K562 (cell line): Measurements from ENCODE around the gene CDC45. TPM values are rescaled to one million over a fixed set of nuclear protein-coding genes. Genes with fewer than 3 reads are reported as not detected.
A peak's percentile ranks its signal among the peaks of the same experiment; 100 is the strongest.

Experiments
- ATAC-seq: fragments of 200-7000 bp; cut with Tn5 transposase; 3 replicates; pipeline ENCODE4 v1.9.1; 2020; ENCODE audit warnings: moderate library complexity
- BruUV-seq: library from RNA; stranded (reverse); fragments of 400-500 nt; replicated peaks from 2 replicates; lab custom pipeline; 2021; lab: Mats Ljungman, UMichigan
- CTCF ChIA-PET: fragments of 300-600 bp; formaldehyde crosslinking; extraction: SDS; loops from one replicate; lab custom pipeline; 2021; ENCODE audit warnings: low intra/inter-chr PET ratio; lab: Yijun Ruan, JAX
- POLR2A ChIA-PET: fragments of 300-600, 350-650 bp; sonication (Branson Sonifier 250); formaldehyde crosslinking; extraction: SDS; loops from one replicate; lab custom pipeline; 2021; ENCODE audit warnings: antibody characterized with exemption, inconsistent platforms; lab: Yijun Ruan, JAX
- DNase-seq, 4 experiments: peaks; one replicate each; pipeline versions ENCODE4 v3.0.0 to v3.0.0-alpha.2; 2011 to 2018; ENCODE audit warnings: low spot score in 3 of 4, mixed read lengths in 3 of 4; ENCODE audit errors: extremely low read depth in 1 of 4
- FAIRE-seq: peaks from 2 replicates; lab custom pipeline; 2011; peaks lifted over from hg19 to GRCh38; lab: Jason Lieb, UNC
- H2AFZ ChIP-seq: 2 replicates; pipeline ENCODE4 v1.6.0; 2011; ENCODE audit warnings: low read depth, low read length, control low read depth, inconsistent platforms
- H3K27ac ChIP-seq: fragments of 200-600 bp; 3 replicates; pipeline ENCODE4 v1.8.0; 2011; ENCODE audit warnings: low read depth, mild to moderate bottlenecking, control low read depth, inconsistent platforms, low read length, moderate library complexity, mixed read lengths; ENCODE audit errors: extremely low read depth
- H3K27me3 ChIP-seq, 2 experiments: fragments of 300-600 bp in 1 of 2; 2 replicates in 1 of 2; 3 replicates in 1 of 2; pipeline versions ENCODE4 v1.6.0 to v1.8.0; 2011; ENCODE audit warnings: inconsistent platforms in 2 of 2, low read length in 2 of 2, mild to moderate bottlenecking in 1 of 2, mixed read lengths in 1 of 2, moderate library complexity in 1 of 2; ENCODE audit not compliant: control insufficient read depth in 2 of 2, insufficient read depth in 2 of 2
- H3K36me3 ChIP-seq: fragments of 300-600 bp; 3 replicates; pipeline ENCODE4 v1.8.0; 2011; ENCODE audit warnings: mild to moderate bottlenecking, low read length, inconsistent platforms; ENCODE audit not compliant: control insufficient read depth, insufficient read depth
- H3K4me1 ChIP-seq, 2 experiments: fragments of 200-600 bp in 1 of 2; replicated peaks in 1 of 2; 2 replicates in 1 of 2; 3 replicates in 1 of 2; pipeline versions ENCODE4 v1.5.1 to v1.8.0; 2011; ENCODE audit warnings: inconsistent platforms in 2 of 2, low read length in 2 of 2, mild to moderate bottlenecking in 1 of 2, mixed read lengths in 1 of 2, moderate library complexity in 1 of 2; ENCODE audit not compliant: control insufficient read depth in 2 of 2, insufficient read depth in 2 of 2
- H3K4me2 ChIP-seq: 2 replicates; pipeline ENCODE4 v1.6.1; 2011; ENCODE audit warnings: low read length, control low read depth, inconsistent platforms, mixed read lengths; ENCODE audit not compliant: insufficient read depth
- H3K4me3 ChIP-seq: fragments of 200-600 bp; sonication (generic), shearing (Covaris generic); 2 replicates; pipeline ENCODE4 v1.5.1; 2016; ENCODE audit warnings: control low read depth, inconsistent platforms
- H3K79me2 ChIP-seq: fragments of 200-600 bp; 3 replicates; pipeline ENCODE4 v1.8.0; 2011; ENCODE audit warnings: low read length, inconsistent platforms; ENCODE audit not compliant: control insufficient read depth, insufficient read depth
- H3K9ac ChIP-seq, 2 experiments: 2 replicates each; pipeline versions ENCODE4 v1.6.0 to v1.6.1; 2011; ENCODE audit warnings: low read depth in 2 of 2, low read length in 2 of 2, control low read depth in 1 of 2, inconsistent platforms in 1 of 2, mild to moderate bottlenecking in 1 of 2, mixed read lengths in 1 of 2; ENCODE audit not compliant: insufficient read depth in 1 of 2
- H3K9me1 ChIP-seq: one replicate; pipeline ENCODE4 v1.6.0; 2011; ENCODE audit warnings: inconsistent platforms, mild to moderate bottlenecking, low read length, moderate library complexity; ENCODE audit not compliant: control insufficient read depth, insufficient read depth
- H3K9me3 ChIP-seq: replicated peaks from 2 replicates; pipeline ENCODE4 v1.5.1; 2011; ENCODE audit warnings: low read depth, low read length, inconsistent platforms; ENCODE audit not compliant: control insufficient read depth, insufficient read depth
- H4K20me1 ChIP-seq: replicated peaks from 2 replicates; pipeline ENCODE4 v1.6.1; 2011; ENCODE audit warnings: low read length, inconsistent platforms, mixed read lengths; ENCODE audit not compliant: control insufficient read depth, insufficient read depth
- DPF2 ChIP-seq: fragments of 450-650 bp; IDR thresholded peaks from 2 replicates; pipeline ENCODE4 v1.6.1; 2016
- ELF1 ChIP-seq: fragments of 200-800 bp; sonication (Bioruptor generic); IDR thresholded peaks from 2 replicates; pipeline ENCODE4 v1.6.1; 2016; ENCODE audit warnings: missing genetic modification characterization, missing compliant biosample characterization
- ETV6 ChIP-seq, 3 experiments: fragments of 150-350 bp in 1 of 3; sonication (generic) in 1 of 3; formaldehyde crosslinking in 1 of 3; IDR thresholded peaks; 2 replicates each; pipeline versions ENCODE4 v1.6.1 to v1.8.0; 2014 to 2022; ENCODE audit warnings: borderline replicate concordance in 2 of 3, low read depth in 2 of 3, antibody characterized with exemption in 1 of 3, low read length in 1 of 3, mild to moderate bottlenecking in 1 of 3, missing genetic modification reagents in 1 of 3
- FOXM1 ChIP-seq, 2 experiments: fragments of 450-650 bp in 1 of 2; sonication (generic) in 1 of 2; formaldehyde crosslinking in 1 of 2; IDR thresholded peaks; 2 replicates each; pipeline versions ENCODE4 v1.6.1 to v1.9.0; 2017 to 2022; ENCODE audit warnings: low read depth in 2 of 2, mild to moderate bottlenecking in 2 of 2, missing genetic modification reagents in 1 of 2, moderate library complexity in 1 of 2
- MCM2 ChIP-seq: fragments of 450-650 bp; IDR thresholded peaks from 2 replicates; pipeline ENCODE4 v1.6.1; 2017; ENCODE audit warnings: low read depth, mild to moderate bottlenecking
- MCM5 ChIP-seq: fragments of 450-650 bp; IDR thresholded peaks from 2 replicates; pipeline ENCODE4 v1.6.1; 2016; ENCODE audit warnings: low read depth
- PML ChIP-seq: IDR thresholded peaks from 2 replicates; pipeline ENCODE4 v1.6.1; 2012; ENCODE audit warnings: low read length, inconsistent platforms
- SIN3A ChIP-seq, 2 experiments: fragments of 150-350 bp in 1 of 2; IDR thresholded peaks; 2 replicates each; pipeline ENCODE4 v1.6.1; 2011 to 2016; ENCODE audit warnings: borderline replicate concordance in 2 of 2, low read depth in 2 of 2, low read length in 2 of 2, mild to moderate bottlenecking in 2 of 2, moderate library complexity in 2 of 2; ENCODE audit not compliant: control insufficient read depth in 1 of 2
- SMC3 ChIP-seq: conservative IDR thresholded peaks from 2 replicates; pipeline ENCODE4 v1.6.1; 2011; ENCODE audit warnings: low read depth, low read length, improper control_type of control experiment; ENCODE audit not compliant: insufficient read depth
- TEAD1 ChIP-seq, 2 experiments: fragments of 450-650 bp in 1 of 2; sonication (generic) in 1 of 2; formaldehyde crosslinking; IDR thresholded peaks; 2 replicates each; pipeline versions ENCODE4 v1.4.0 to v1.8.0; 2020 to 2022; ENCODE audit warnings: mild to moderate bottlenecking in 2 of 2, missing genetic modification reagents in 1 of 2
- ZKSCAN8 ChIP-seq: fragments of 200-800 bp; sonication (Bioruptor generic); IDR thresholded peaks from 2 replicates; pipeline ENCODE4 v1.6.1; 2016; ENCODE audit warnings: missing genetic modification characterization, missing compliant biosample characterization
- ZNF134 ChIP-seq: fragments of 250-450 bp; sonication (Bioruptor Pico); conservative IDR thresholded peaks from 2 replicates; pipeline ENCODE4 v1.4.0; 2020
- WGBS: fragments of 100-300 bp; shearing (Covaris generic); methylation state at CpG from one replicate; pipeline ENCODE4 v1.1.6; 2016; ENCODE audit warnings: low coverage, mixed read lengths; ENCODE audit not compliant: insufficient coverage; ENCODE audit errors: missing lambda C conversion rate; 5-methylcytosine and 5-hydroxymethylcytosine counted together
- in situ Hi-C: fragments of 300-500 bp; cut with MboI; formaldehyde crosslinking; loops from 4 replicates; pipeline ENCODE4 v1.15.0; 2018; ENCODE audit warnings: inconsistent platforms, mixed read lengths
- intact Hi-C: fragments of 100-400 bp; cut with micrococcal nuclease; formaldehyde crosslinking; loops from 2 replicates; pipeline ENCODE4 v1.14.2; 2022
- polyA plus RNA-seq, 8 experiments: library from polyadenylated mRNA; depleted of rRNA in 4 of 8; stranded (reverse) in 5 of 8; unstranded in 3 of 8; fragments of >200 nt; fragmentation: Nextera tagmentation in 2 of 8; fragmentation: Illumina TruSeq in 1 of 8; extraction: Ambion mirVana in 2 of 8; extraction: Trizol in 1 of 8; gene quantifications; 2 replicates each; pipeline versions ENCODE4 v1.2.1 to v1.2.3, GENCODE V29; 2011 to 2014; ENCODE audit warnings: inconsistent platforms in 1 of 8, missing spikeins in 1 of 8
- total RNA-seq, 7 experiments: library from RNA; depleted of rRNA in 6 of 7; stranded (reverse); fragments of >200 nt in 6 of 7; fragmentation: Illumina TruSeq in 2 of 7; extraction: Trizol in 2 of 7; gene quantifications; 2 replicates each; pipeline versions ENCODE4 v1.2.1 to v1.2.3, GENCODE V29; 2011 to 2021; ENCODE audit warnings: low replicate concordance in 1 of 7
- TF ChIP-seq, protein P1 (sequence below): fragments of 450-650 bp; IDR thresholded peaks from 2 replicates; pipeline ENCODE4 v1.6.1; 2016; ENCODE audit warnings: borderline replicate concordance
- TF ChIP-seq, protein P2 (sequence below): fragments of 450-650 bp; conservative IDR thresholded peaks from 2 replicates; pipeline ENCODE4 v1.6.1; 2016; ENCODE audit warnings: missing genetic modification characterization, low read depth, mild to moderate bottlenecking, missing compliant biosample characterization, moderate library complexity
- TF ChIP-seq, protein P3 (sequence below): fragments of 450-650 bp; formaldehyde crosslinking; IDR thresholded peaks from 2 replicates; pipeline ENCODE4 v1.4.0; 2020; ENCODE audit warnings: mild to moderate bottlenecking, moderate library complexity
- TF ChIP-seq, protein P4 (sequence below), 2 experiments: fragments of 250-450 bp in 1 of 2; fragments of 450-650 bp in 1 of 2; sonication (Bioruptor Pico) in 1 of 2; IDR thresholded peaks; 2 replicates each; pipeline versions ENCODE4 v1.6.1 to v1.8.0; 2016 to 2021; ENCODE audit warnings: mild to moderate bottlenecking in 2 of 2, moderate library complexity in 2 of 2, missing compliant biosample characterization in 1 of 2, missing genetic modification characterization in 1 of 2

CDC45 gene
- total and polyA plus RNA-seq, 9 of the 15 experiments (the other 6 are each of a cell fraction or from before 2014, with no cell fraction given) = 251 to 580 (median 410) TPM

DNA sequence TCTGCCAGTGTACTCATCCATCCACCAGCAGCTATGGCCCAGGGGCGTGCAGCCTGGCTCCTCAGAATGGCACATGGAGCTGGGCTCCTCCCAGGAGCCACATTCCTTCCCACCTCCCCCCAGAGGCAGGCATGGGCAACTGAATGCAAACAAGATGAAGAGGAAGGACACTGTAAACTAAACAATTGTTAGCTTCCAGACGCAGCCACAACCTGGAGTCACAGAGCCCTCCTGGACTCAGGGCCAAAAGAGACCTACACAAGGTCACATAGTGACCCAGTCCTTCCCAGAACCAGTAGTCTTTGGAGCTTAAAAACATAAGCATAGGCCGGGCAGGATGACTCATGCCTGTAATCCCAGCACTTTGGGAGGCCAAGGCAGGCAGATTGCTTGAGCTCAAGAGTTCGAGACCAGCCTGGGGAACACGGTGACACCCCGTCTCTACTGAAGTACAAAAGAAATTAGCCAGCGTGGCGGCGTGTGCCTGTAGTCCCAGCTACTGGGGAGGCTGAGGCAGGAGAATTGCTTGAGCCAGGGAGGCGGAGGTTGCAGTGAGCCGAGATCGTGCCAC is 75.2 kb downstream of the CDC45 start:
- no peak overlapping the region for H3K4me3 ChIP-seq
- WGBS = 2% methylated on average over 12 of the region's 12 CpGs
- FAIRE-seq = no peak
- no peak for TF ChIP-seq ZKSCAN8 (CRISPR knock-in tag)
- no peak for TF ChIP-seq PML
- TF ChIP-seq SIN3A (IDR thresholded peaks at IDR 0.05; ENCODE audit: borderline replicate concordance in 2 of 2, control insufficient read depth in 1 of 2, low read depth in 2 of 2, low read length in 2 of 2) = no peak
- no peak for TF ChIP-seq MCM2
- TF ChIP-seq SMC3 = no peak
- TF ChIP-seq TEAD1 (CRISPR knock-in tag; IDR thresholded peaks at IDR 0.05) = peak in 1 of 2 experiments; percentile 84; a peak in 1 of 4 replicates
- TF ChIP-seq, protein P1, sequence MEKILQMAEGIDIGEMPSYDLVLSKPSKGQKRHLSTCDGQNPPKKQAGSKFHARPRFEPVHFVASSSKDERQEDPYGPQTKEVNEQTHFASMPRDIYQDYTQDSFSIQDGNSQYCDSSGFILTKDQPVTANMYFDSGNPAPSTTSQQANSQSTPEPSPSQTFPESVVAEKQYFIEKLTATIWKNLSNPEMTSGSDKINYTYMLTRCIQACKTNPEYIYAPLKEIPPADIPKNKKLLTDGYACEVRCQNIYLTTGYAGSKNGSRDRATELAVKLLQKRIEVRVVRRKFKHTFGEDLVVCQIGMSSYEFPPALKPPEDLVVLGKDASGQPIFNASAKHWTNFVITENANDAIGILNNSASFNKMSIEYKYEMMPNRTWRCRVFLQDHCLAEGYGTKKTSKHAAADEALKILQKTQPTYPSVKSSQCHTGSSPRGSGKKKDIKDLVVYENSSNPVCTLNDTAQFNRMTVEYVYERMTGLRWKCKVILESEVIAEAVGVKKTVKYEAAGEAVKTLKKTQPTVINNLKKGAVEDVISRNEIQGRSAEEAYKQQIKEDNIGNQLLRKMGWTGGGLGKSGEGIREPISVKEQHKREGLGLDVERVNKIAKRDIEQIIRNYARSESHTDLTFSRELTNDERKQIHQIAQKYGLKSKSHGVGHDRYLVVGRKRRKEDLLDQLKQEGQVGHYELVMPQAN = no peak
- no peak for TF ChIP-seq ELF1 (tag)
- TF ChIP-seq DPF2 = peak; percentile 50; the same call in 1 of the 2 replicates
- TF ChIP-seq ZNF134 (CRISPR knock-in tag) = no peak
- TF ChIP-seq FOXM1 (IDR thresholded peaks at IDR 0.05; ENCODE audit: low read depth) = no peak
- TF ChIP-seq FOXM1 (CRISPR knock-in tag; IDR thresholded peaks at IDR 0.05; ENCODE audit: low read depth) = no peak
- TF ChIP-seq ETV6 (IDR thresholded peaks at IDR 0.05; ENCODE audit: borderline replicate concordance in 1 of 2, low read depth in 2 of 2, low read length in 1 of 2) = no peak
- no peak for TF ChIP-seq ETV6 (CRISPR knock-in tag; IDR thresholded peaks at IDR 0.05; ENCODE audit: borderline replicate concordance)
- TF ChIP-seq, protein P2, sequence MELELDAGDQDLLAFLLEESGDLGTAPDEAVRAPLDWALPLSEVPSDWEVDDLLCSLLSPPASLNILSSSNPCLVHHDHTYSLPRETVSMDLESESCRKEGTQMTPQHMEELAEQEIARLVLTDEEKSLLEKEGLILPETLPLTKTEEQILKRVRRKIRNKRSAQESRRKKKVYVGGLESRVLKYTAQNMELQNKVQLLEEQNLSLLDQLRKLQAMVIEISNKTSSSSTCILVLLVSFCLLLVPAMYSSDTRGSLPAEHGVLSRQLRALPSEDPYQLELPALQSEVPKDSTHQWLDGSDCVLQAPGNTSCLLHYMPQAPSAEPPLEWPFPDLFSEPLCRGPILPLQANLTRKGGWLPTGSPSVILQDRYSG (tag) = no peak
- TF ChIP-seq, protein P3, sequence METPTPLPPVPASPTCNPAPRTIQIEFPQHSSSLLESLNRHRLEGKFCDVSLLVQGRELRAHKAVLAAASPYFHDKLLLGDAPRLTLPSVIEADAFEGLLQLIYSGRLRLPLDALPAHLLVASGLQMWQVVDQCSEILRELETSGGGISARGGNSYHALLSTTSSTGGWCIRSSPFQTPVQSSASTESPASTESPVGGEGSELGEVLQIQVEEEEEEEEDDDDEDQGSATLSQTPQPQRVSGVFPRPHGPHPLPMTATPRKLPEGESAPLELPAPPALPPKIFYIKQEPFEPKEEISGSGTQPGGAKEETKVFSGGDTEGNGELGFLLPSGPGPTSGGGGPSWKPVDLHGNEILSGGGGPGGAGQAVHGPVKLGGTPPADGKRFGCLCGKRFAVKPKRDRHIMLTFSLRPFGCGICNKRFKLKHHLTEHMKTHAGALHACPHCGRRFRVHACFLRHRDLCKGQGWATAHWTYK (CRISPR knock-in tag) = no peak
- TF ChIP-seq, protein P4, sequence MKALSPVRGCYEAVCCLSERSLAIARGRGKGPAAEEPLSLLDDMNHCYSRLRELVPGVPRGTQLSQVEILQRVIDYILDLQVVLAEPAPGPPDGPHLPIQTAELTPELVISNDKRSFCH (CRISPR knock-in tag; IDR thresholded peaks at IDR 0.05) = no peak
- TF ChIP-seq, protein P4 (tag; IDR thresholded peaks at IDR 0.05) = peak; percentile 75
- no peak for TF ChIP-seq MCM5

More for the DNA sequence above, 75.2 kb downstream of the CDC45 start:
- Histone ChIP-seq H3K9ac (no peak overlapping the region), H3K36me3 (no peaks in the 10 kb centered on the region), H3K4me1 (no peaks in the 10 kb centered on the region; a peak in 1 of 5 replicates), H3K4me2 (no peak overlapping the region), H3K9me1 (no peaks in the 10 kb centered on the region), H3K27me3 (peaks cover 56 to 65% of the 10 kb centered on the region in 2 experiments), H3K9me3 (peaks cover 6% of the 10 kb centered on the region), H4K20me1 (no peaks in the 10 kb centered on the region), H3K79me2 (no peaks in the 10 kb centered on the region), H3K27ac (no peak overlapping the region), H2AFZ (no peak overlapping the region)
- in situ Hi-C loops = loop anchor here (25.0 kb wide), 1 partner anchor 1582 kb away; no protein-coding TSS in a partner anchor
- intact Hi-C loops = no loop called here
- BruUV-seq = no TSS peak
- ATAC-seq (peak; percentile 57), DNase-seq (peak in 2 of 4 experiments; percentile 66 to 70)
- CTCF ChIA-PET = no interaction called here
- POLR2A ChIA-PET = interaction anchor here (0.6 to 3.2 kb wide), 14 partner anchors 9 to 1506 kb away, joined by 3 to 13 read pairs (median 5); partner anchors contain the start of gene CDC45
